ENCODE results near the gene CUBN. TPM values are rescaled to one million over a fixed set of nuclear protein-coding genes. Genes with fewer than 3 reads are reported as not detected.

CUBN gene
- total and polyA plus RNA-seq, 8 donors = under 0.01 to 16.3 (median 1.2) TPM

GRCh38 chr10:17151716-17152115 is 22.1 kb upstream of the CUBN start:
- Histone ChIP-seq H3K9me3 (no peaks in the 10 kb centered on the region), H3K36me3 (peaks cover 0 to 4% (median 0%) of the 10 kb centered on the region in 4 donors), H3K4me3 (no peak overlapping the region), H3K27ac (no peak overlapping the region), H3K4me1 (no peaks in the 10 kb centered on the region), H3K27me3 (no peaks in the 10 kb centered on the region)
- TF ChIP-seq POLR2AphosphoS5 (IDR thresholded peaks at IDR 0.05) (no peak), CTCF (IDR thresholded peaks at IDR 0.05) (no peak), POLR2A (IDR thresholded peaks at IDR 0.05) (no peak), EP300 (IDR thresholded peaks at IDR 0.05) (no peak)
- no peak for DNase-seq
- 62 to 82% (median 75%) methylated on average over 1 of the region's 1 CpG for WGBS, 5 donors
- intact Hi-C loops (cut with DNase I; ENCODE audit: low total_unique reads) = no loop called here

- TF ChIP-seq POLR2AphosphoS5 (IDR thresholded peaks at IDR 0.05) (no peak), CTCF (IDR thresholded peaks at IDR 0.05) (no peak), EP300 (IDR thresholded peaks at IDR 0.05) (no peak), POLR2A (IDR thresholded peaks at IDR 0.05) (no peak)
- Histone ChIP-seq H3K9me3 (no peaks in the 10 kb centered on the region), H3K4me1 (peaks cover 0 to 7% (median 2%) of the 10 kb centered on the region in 4 donors), H3K4me3 (no peak overlapping the region), H3K27ac (no peak overlapping the region), H3K36me3 (peaks cover 0 to under 1% (median 0%) of the 10 kb centered on the region in 4 donors), H3K27me3 (no peaks in the 10 kb centered on the region)
- intact Hi-C loops (cut with DNase I; ENCODE audit: low total_unique reads) = no loop called here
- 80 to 90% (median 87%) methylated on average over 5 of the region's 5 CpGs for WGBS, 5 donors
- DNase-seq = peak in 1 of 2 donors; percentile 60
Observed at GRCh38 chr10:17147884-17148489, 18.4 kb upstream of the CUBN start.

GRCh38 chr10:17146892-17147291 is 17.3 kb upstream of the CUBN start:
- intact Hi-C loops (cut with DNase I; ENCODE audit: low total_unique reads) = no loop called here
- WGBS, 5 donors = 76 to 91% (median 89%) methylated on average over 3 of the region's 3 CpGs
- Histone ChIP-seq H3K36me3 (no peaks in the 10 kb centered on the region), H3K27me3 (no peaks in the 10 kb centered on the region), H3K4me3 (no peak overlapping the region), H3K9me3 (no peaks in the 10 kb centered on the region), H3K4me1 (peaks cover 0 to 7% (median 2%) of the 10 kb centered on the region in 4 donors), H3K27ac (no peak overlapping the region)
- no peak for DNase-seq
- no peak for TF ChIP-seq POLR2AphosphoS5 (IDR thresholded peaks at IDR 0.05)
- TF ChIP-seq POLR2A (IDR thresholded peaks at IDR 0.05) = no peak
- TF ChIP-seq EP300 (IDR thresholded peaks at IDR 0.05) = no peak
- TF ChIP-seq CTCF (IDR thresholded peaks at IDR 0.05) = no peak

GRCh38 chr10:17145239-17145638 is 15.6 kb upstream of the CUBN start:
- H3K9me3 ChIP-seq = no peaks in the 10 kb centered on the region
- no peaks in the 10 kb centered on the region for H3K27me3 ChIP-seq
- H3K4me3 ChIP-seq = no peak overlapping the region
- TF ChIP-seq CTCF (IDR thresholded peaks at IDR 0.05) (no peak), POLR2A (IDR thresholded peaks at IDR 0.05) (no peak)
- intact Hi-C loops (cut with DNase I; ENCODE audit: low total_unique reads) = no loop called here
- DNase-seq = no peak
- no peaks in the 10 kb centered on the region for H3K36me3 ChIP-seq
- WGBS, 5 donors = 89 to 100% (median 95%) methylated on average over 1 of the region's 1 CpG
- H3K27ac ChIP-seq = no peak overlapping the region
- H3K4me1 ChIP-seq = peaks cover 0 to 7% (median 2%) of the 10 kb centered on the region in 4 donors
